Mucosa of stomach (tissue), 1 donor: ENCODE results near the gene FHAD1.

ENCODE experiments used
- H3K27me3 ChIP-seq: one replicate; pipeline ENCODE4 v1.7.0; 2013; ENCODE audit warnings: mild to moderate bottlenecking, low read length; ENCODE audit not compliant: control insufficient read depth, insufficient read depth
- H3K36me3 ChIP-seq: one replicate; pipeline ENCODE4 v1.7.0; 2013; ENCODE audit warnings: low read length; ENCODE audit not compliant: control insufficient read depth, insufficient read depth
- H3K4me1 ChIP-seq: one replicate; pipeline ENCODE4 v1.7.0; 2013; ENCODE audit warnings: mild to moderate bottlenecking, low read length; ENCODE audit not compliant: control insufficient read depth, insufficient read depth
- H3K4me3 ChIP-seq: one replicate; pipeline ENCODE4 v1.7.0; 2013; ENCODE audit warnings: low read length
- H3K9ac ChIP-seq: one replicate; pipeline ENCODE4 v1.7.0; 2013; ENCODE audit warnings: mild to moderate bottlenecking, low read length, moderate library complexity
- H3K9me3 ChIP-seq: one replicate; pipeline ENCODE4 v1.7.0; 2013; ENCODE audit warnings: mild to moderate bottlenecking, low read length, moderate library complexity; ENCODE audit not compliant: control insufficient read depth
- donor health status: Pancreatic carcinoma.

The FHAD1 gene

GRCh38 chr1:15220825-15221431 is 26.1 kb upstream of the FHAD1 start:
- Histone ChIP-seq H3K9ac (no peak overlapping the region), H3K27me3 (no peaks in the 10 kb centered on the region), H3K4me1 (peaks cover 34% of the 10 kb centered on the region), H3K9me3 (no peaks in the 10 kb centered on the region), H3K4me3 (no peak overlapping the region), H3K36me3 (no peaks in the 10 kb centered on the region)

- Histone ChIP-seq H3K9ac (no peak overlapping the region), H3K27me3 (no peaks in the 10 kb centered on the region), H3K4me1 (peaks cover 34% of the 10 kb centered on the region), H3K36me3 (no peaks in the 10 kb centered on the region), H3K9me3 (no peaks in the 10 kb centered on the region), H3K4me3 (no peak overlapping the region)
Measured at GRCh38 chr1:15222653-15223303, 24.2 kb upstream of the FHAD1 start.

GRCh38 chr1:15224259-15224869 is 22.7 kb upstream of the FHAD1 start:
- Histone ChIP-seq H3K27me3 (no peaks in the 10 kb centered on the region), H3K4me1 (peaks cover 30% of the 10 kb centered on the region), H3K36me3 (no peaks in the 10 kb centered on the region), H3K4me3 (no peak overlapping the region), H3K9ac (no peak overlapping the region), H3K9me3 (no peaks in the 10 kb centered on the region)

- Histone ChIP-seq H3K27me3 (no peaks in the 10 kb centered on the region), H3K4me1 (peaks cover 36% of the 10 kb centered on the region), H3K36me3 (no peaks in the 10 kb centered on the region), H3K9me3 (no peaks in the 10 kb centered on the region), H3K9ac (no peak overlapping the region), H3K4me3 (no peak overlapping the region)
Measured at GRCh38 chr1:15224974-15225373, 22.0 kb upstream of the FHAD1 start.

GRCh38 chr1:15225461-15225860 is 21.6 kb upstream of the FHAD1 start:
- H3K36me3 ChIP-seq = no peaks in the 10 kb centered on the region
- peaks cover 40% of the 10 kb centered on the region for H3K4me1 ChIP-seq
- no peaks in the 10 kb centered on the region for H3K9me3 ChIP-seq
- no peak overlapping the region for H3K4me3 ChIP-seq
- no peaks in the 10 kb centered on the region for H3K27me3 ChIP-seq
- H3K9ac ChIP-seq = no peak overlapping the region

GRCh38 chr1:15226388-15227255 is 20.4 kb upstream of the FHAD1 start:
- no peaks in the 10 kb centered on the region for H3K9me3 ChIP-seq
- no peak overlapping the region for H3K9ac ChIP-seq
- H3K27me3 ChIP-seq = no peaks in the 10 kb centered on the region
- H3K4me1 ChIP-seq = peaks cover 30% of the 10 kb centered on the region
- no peak overlapping the region for H3K4me3 ChIP-seq
- no peaks in the 10 kb centered on the region for H3K36me3 ChIP-seq

GRCh38 chr1:15229707-15230131 is 17.3 kb upstream of the FHAD1 start:
- no peaks in the 10 kb centered on the region for H3K36me3 ChIP-seq
- H3K4me3 ChIP-seq = no peak overlapping the region
- H3K9ac ChIP-seq = no peak overlapping the region
- peaks cover 17% of the 10 kb centered on the region for H3K4me1 ChIP-seq
- no peaks in the 10 kb centered on the region for H3K9me3 ChIP-seq
- H3K27me3 ChIP-seq = no peaks in the 10 kb centered on the region

- H3K27me3 ChIP-seq = no peaks in the 10 kb centered on the region
- no peak overlapping the region for H3K9ac ChIP-seq
- no peaks in the 10 kb centered on the region for H3K9me3 ChIP-seq
- H3K4me1 ChIP-seq = peaks cover 17% of the 10 kb centered on the region
- H3K4me3 ChIP-seq = no peak overlapping the region
- no peaks in the 10 kb centered on the region for H3K36me3 ChIP-seq
Measured at GRCh38 chr1:15231714-15232201, 15.3 kb upstream of the FHAD1 start.

- Histone ChIP-seq H3K4me3 (no peak overlapping the region), H3K9me3 (no peaks in the 10 kb centered on the region), H3K27me3 (no peaks in the 10 kb centered on the region), H3K36me3 (no peaks in the 10 kb centered on the region), H3K4me1 (peaks cover 17% of the 10 kb centered on the region), H3K9ac (no peak overlapping the region)
Measured at GRCh38 chr1:15233689-15234088, 13.3 kb upstream of the FHAD1 start.

GRCh38 chr1:15236321-15236721 is 10.7 kb upstream of the FHAD1 start:
- Histone ChIP-seq H3K36me3 (no peaks in the 10 kb centered on the region), H3K9ac (no peak overlapping the region), H3K4me3 (no peak overlapping the region), H3K4me1 (peaks cover 5% of the 10 kb centered on the region), H3K27me3 (no peaks in the 10 kb centered on the region), H3K9me3 (no peaks in the 10 kb centered on the region)

GRCh38 chr1:15236746-15237145 is 10.3 kb upstream of the FHAD1 start:
- peaks cover 6% of the 10 kb centered on the region for H3K4me1 ChIP-seq
- H3K9ac ChIP-seq = no peak overlapping the region
- no peaks in the 10 kb centered on the region for H3K27me3 ChIP-seq
- no peaks in the 10 kb centered on the region for H3K36me3 ChIP-seq
- no peaks in the 10 kb centered on the region for H3K9me3 ChIP-seq
- H3K4me3 ChIP-seq = no peak overlapping the region

- H3K9ac ChIP-seq = no peak overlapping the region
- H3K27me3 ChIP-seq = no peaks in the 10 kb centered on the region
Measured at GRCh38 chr1:15238789-15239188, 8.2 kb upstream of the FHAD1 start.

More at GRCh38 chr1:15238789-15239188, 8.2 kb upstream of the FHAD1 start:
- Histone ChIP-seq H3K4me1 (peaks cover 6% of the 10 kb centered on the region), H3K9me3 (no peaks in the 10 kb centered on the region), H3K36me3 (no peaks in the 10 kb centered on the region), H3K4me3 (no peak overlapping the region)
